ENCODE data around the gene ACSF3. TPM values are rescaled to one million over a fixed set of nuclear protein-coding genes. Genes with fewer than 3 reads are reported as not detected.

ACSF3 gene
- total RNA-seq, 1 experiment from 2014 or later = 55.2 TPM

- no TSS peak for BruUV-seq (replicated peaks)
Measured at GRCh38 chr16:89070590-89070989, 23.1 kb upstream of the ACSF3 start.

GRCh38 chr16:89071686-89072547 is 21.7 kb upstream of the ACSF3 start:
- H3K27me3 ChIP-seq (replicated peaks; ENCODE audit: control insufficient read depth, insufficient read depth, low read length) = no peaks in the 10 kb centered on the region
- peaks cover 14% of the 10 kb centered on the region for H3K9me3 ChIP-seq
- peaks cover 12% of the 10 kb centered on the region for H3K9me3 Mint-ChIP-seq (ENCODE audit: unreplicated experiment)
- no peaks in the 10 kb centered on the region for H3K4me1 Mint-ChIP-seq (ENCODE audit: low read depth, unreplicated experiment)
- intact Hi-C loops (cut with micrococcal nuclease; ENCODE audit: unreplicated experiment) = no loop called here
- peaks cover 7% of the 10 kb centered on the region for H3K36me3 Mint-ChIP-seq (ENCODE audit: insufficient read depth, unreplicated experiment)
- BruUV-seq (replicated peaks) = no TSS peak
- no peak for TF ChIP-seq CTCF (IDR thresholded peaks at IDR 0.05; ENCODE audit: insufficient read depth in 1 of 2, low read depth in 1 of 2, low read length in 1 of 2, severe bottlenecking in 1 of 2, unreplicated experiment in 1 of 2)
- no peak overlapping the region for H3K4me3 Mint-ChIP-seq (ENCODE audit: unreplicated experiment)
- H3K4me1 ChIP-seq = no peaks in the 10 kb centered on the region
- no peak overlapping the region for H3K27ac Mint-ChIP-seq (ENCODE audit: unreplicated experiment)
- H3K4me3 ChIP-seq (ENCODE audit: low read depth, low read length) = no peak overlapping the region
- H3K36me3 ChIP-seq (ENCODE audit: control insufficient read depth, insufficient read depth, low read length) = no peaks in the 10 kb centered on the region
- peak in 1 of 2 experiments; percentile 61 for DNase-seq
- H3K27me3 Mint-ChIP-seq (ENCODE audit: insufficient read depth, unreplicated experiment) = peaks cover 5% of the 10 kb centered on the region
- POLR2A ChIA-PET = no interaction called here
- CTCF ChIA-PET = no interaction called here

More at GRCh38 chr16:89070590-89070989, 23.1 kb upstream of the ACSF3 start:
- no peaks in the 10 kb centered on the region for H3K27me3 ChIP-seq (replicated peaks; ENCODE audit: control insufficient read depth, insufficient read depth, low read length)
- Mint-ChIP-seq H3K4me3 (ENCODE audit: unreplicated experiment) (no peak overlapping the region), H3K4me1 (ENCODE audit: low read depth, unreplicated experiment) (no peaks in the 10 kb centered on the region), H3K27ac (ENCODE audit: unreplicated experiment) (no peak overlapping the region), H3K9me3 (ENCODE audit: unreplicated experiment) (peaks cover 2% of the 10 kb centered on the region), H3K36me3 (ENCODE audit: insufficient read depth, unreplicated experiment) (peaks cover 7% of the 10 kb centered on the region), H3K27me3 (ENCODE audit: insufficient read depth, unreplicated experiment) (peaks cover 9% of the 10 kb centered on the region)
- H3K4me3 ChIP-seq (ENCODE audit: low read depth, low read length) = no peak overlapping the region
- DNase-seq = no peak
- POLR2A ChIA-PET = no interaction called here
- CTCF ChIA-PET = no interaction called here
- peaks cover 14% of the 10 kb centered on the region for H3K9me3 ChIP-seq
- TF ChIP-seq CTCF (IDR thresholded peaks at IDR 0.05; ENCODE audit: insufficient read depth in 1 of 2, low read depth in 1 of 2, low read length in 1 of 2, severe bottlenecking in 1 of 2, unreplicated experiment in 1 of 2) = no peak
- intact Hi-C loops (cut with micrococcal nuclease; ENCODE audit: unreplicated experiment) = no loop called here
- no peaks in the 10 kb centered on the region for H3K36me3 ChIP-seq (ENCODE audit: control insufficient read depth, insufficient read depth, low read length)
- no peaks in the 10 kb centered on the region for H3K4me1 ChIP-seq

- no peak for DNase-seq
- BruUV-seq (replicated peaks) = no TSS peak
- H3K36me3 ChIP-seq (ENCODE audit: control insufficient read depth, insufficient read depth, low read length) = no peaks in the 10 kb centered on the region
- ChIA-PET POLR2A (no interaction called here), CTCF (no interaction called here)
- Mint-ChIP-seq H3K9me3 (ENCODE audit: unreplicated experiment) (peaks cover 12% of the 10 kb centered on the region), H3K27me3 (ENCODE audit: insufficient read depth, unreplicated experiment) (peaks cover 5% of the 10 kb centered on the region), H3K4me1 (ENCODE audit: low read depth, unreplicated experiment) (no peaks in the 10 kb centered on the region), H3K4me3 (ENCODE audit: unreplicated experiment) (no peak overlapping the region), H3K27ac (ENCODE audit: unreplicated experiment) (no peak overlapping the region), H3K36me3 (ENCODE audit: insufficient read depth, unreplicated experiment) (peaks cover 7% of the 10 kb centered on the region)
- intact Hi-C loops (cut with micrococcal nuclease; ENCODE audit: unreplicated experiment) = no loop called here
- TF ChIP-seq CTCF (IDR thresholded peaks at IDR 0.05; ENCODE audit: insufficient read depth in 1 of 2, low read depth in 1 of 2, low read length in 1 of 2, severe bottlenecking in 1 of 2, unreplicated experiment in 1 of 2) = no peak
- no peak overlapping the region for H3K4me3 ChIP-seq (ENCODE audit: low read depth, low read length)
- H3K4me1 ChIP-seq = no peaks in the 10 kb centered on the region
- no peaks in the 10 kb centered on the region for H3K27me3 ChIP-seq (replicated peaks; ENCODE audit: control insufficient read depth, insufficient read depth, low read length)
- H3K9me3 ChIP-seq = peaks cover 14% of the 10 kb centered on the region
Measured at GRCh38 chr16:89072548-89073130, 21.0 kb upstream of the ACSF3 start.
